NCI-H1105 treated with DMSO at 0.1 percent for 48 hours (cell line): ENCODE measurements around the gene OR3A2.
"Not testable (repeated sequence)": the region's sequence is repeated elsewhere in the genome, so short reads cannot be mapped to it uniquely, and the experiment has no call there.

Experiments used
- DNase-seq: peaks from one replicate; lab custom pipeline; 2025; lab: John Stamatoyannopoulos, UW

Gene OR3A2

DNA sequence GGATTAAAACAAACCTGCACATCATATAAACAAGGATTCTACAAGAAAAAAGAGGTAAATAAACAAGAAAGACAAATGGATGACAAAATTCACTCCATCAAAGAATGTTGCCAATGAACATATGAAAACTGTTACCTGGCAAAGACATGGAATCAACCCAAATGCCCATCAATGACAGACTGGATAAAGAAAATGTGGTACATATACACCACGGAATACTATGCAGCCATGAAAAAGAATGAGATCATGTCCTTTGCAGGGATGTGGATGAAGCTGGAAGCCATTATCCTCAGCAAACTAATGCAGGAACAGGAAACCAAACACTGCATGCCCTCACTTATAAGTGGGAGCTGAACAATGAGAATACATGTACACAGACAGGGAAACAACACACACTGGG, 92.6 kb downstream of the OR3A2 start:
- DNase-seq: not testable (repeated sequence)

DNA sequence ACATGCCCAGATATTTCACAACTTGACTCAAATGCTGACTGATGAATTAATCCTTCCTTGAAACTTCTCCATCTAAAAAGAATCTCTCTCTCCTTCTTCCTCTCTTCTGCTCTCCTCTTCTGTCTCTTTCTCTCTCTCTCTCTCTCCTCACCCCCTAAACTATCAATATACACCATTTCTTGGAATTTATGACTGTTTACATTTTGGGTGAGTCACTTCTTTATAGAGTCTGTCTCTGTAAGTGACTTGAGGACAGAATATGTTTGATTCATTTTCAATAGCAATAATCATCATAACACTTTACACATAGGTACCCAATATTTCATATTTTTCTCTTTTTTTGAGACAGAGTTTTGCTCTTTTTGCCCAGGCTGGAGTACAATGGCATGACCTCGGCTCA, 103.2 kb downstream of the OR3A2 start:
- no peak for DNase-seq

GRCh38 chr17:3276126-3276525, 110.0 kb downstream of the OR3A2 start:
- no peak for DNase-seq

GRCh38 chr17:3271072-3271848, 114.8 kb downstream of the OR3A2 start:
- DNase-seq: no peak

DNA sequence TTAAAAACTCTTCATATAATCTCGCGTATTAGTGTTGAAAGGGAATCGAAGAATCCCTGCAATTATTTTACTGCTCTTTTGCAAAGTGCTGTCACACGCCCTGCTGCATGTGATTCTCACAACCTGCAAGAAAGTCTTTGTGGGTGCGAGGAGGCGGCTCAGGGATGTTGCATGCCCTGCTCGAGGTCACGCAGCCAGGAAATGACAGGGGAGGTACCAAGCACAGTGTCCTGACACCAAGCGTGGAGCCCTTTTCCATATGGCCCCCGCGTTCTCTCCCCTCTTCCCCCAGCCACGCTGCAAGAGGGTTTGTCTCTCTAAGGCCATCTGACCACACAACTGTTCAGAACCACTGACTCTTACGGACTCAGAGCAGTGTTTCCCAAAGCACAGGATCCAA, 125.5 kb downstream of the OR3A2 start:
- DNase-seq: no peak

- no peak for DNase-seq
These were observed 125.9 kb downstream of the OR3A2 start for GRCh38 chr17:3260163-3260562.

DNA sequence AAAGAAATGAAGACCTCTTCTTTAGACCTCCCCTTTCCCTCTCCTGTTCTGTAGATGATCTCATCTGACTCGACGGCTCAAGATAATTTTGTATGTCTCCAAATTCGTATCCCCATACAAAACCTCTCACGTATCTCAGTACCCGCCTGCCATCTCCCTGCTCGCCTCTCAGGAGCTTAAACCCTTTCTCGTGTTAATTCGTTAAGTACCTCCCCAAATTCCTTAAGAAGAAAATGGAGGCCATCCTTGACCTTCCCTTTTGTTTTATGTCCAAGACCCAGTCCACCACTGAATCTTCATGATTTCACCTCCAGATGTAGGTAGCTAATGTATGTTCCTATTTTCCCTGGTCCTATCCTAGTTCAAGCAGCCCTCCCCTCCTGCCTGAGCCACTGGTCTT, 129.5 kb downstream of the OR3A2 start:
- DNase-seq: no peak

- not testable (repeated sequence) for DNase-seq
These were observed 137.1 kb downstream of the OR3A2 start for GRCh38 chr17:3249013-3249412.

GRCh38 chr17:3244841-3245240, 141.3 kb downstream of the OR3A2 start:
- DNase-seq: not testable (repeated sequence)

DNA sequence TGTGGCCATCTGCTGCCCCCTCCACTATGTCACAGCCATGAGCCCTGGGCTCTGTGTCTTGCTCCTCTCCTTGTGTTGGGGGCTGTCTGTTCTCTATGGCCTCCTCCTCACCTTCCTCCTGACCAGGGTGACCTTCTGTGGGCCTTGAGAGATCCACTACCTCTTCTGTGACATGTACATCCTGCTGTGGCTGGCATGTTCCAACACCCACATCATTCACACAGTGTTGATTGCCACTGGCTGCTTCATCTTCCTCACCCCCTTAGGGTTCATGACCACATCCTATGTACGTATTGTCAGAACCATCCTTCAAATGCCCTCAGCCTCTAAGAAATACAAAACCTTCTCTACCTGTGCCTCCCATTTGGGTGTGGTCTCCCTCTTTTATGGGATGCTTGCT, 145.1 kb downstream of the OR3A2 start:
- not testable (repeated sequence) for DNase-seq

- not testable (repeated sequence) for DNase-seq
These were observed 147.4 kb downstream of the OR3A2 start for GRCh38 chr17:3238685-3239084.

DNA sequence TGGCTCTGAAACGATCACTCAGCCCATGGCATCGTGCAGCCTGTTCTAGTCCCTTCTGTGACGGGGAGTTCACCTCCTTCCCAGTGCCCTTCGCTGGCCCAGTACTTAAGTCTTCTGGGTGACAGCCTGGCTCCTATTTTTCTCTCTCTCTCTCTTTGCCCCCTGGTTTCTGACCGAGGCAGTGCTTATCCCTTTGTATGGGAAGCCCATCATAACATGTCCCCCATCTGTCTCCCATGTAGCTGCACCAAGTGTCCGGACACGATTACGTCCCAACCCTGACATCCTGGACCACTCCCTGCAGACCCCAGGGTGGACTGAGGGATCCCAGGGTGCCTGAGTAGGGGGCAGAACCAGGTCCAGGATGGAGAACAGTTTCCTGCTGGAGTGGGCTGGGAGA, 153.8 kb downstream of the OR3A2 start:
- DNase-seq: not testable (repeated sequence)
